Upper lobe of left lung (tissue), 4 donors: ENCODE results near the gene CAPN12.
"Not testable (repeated sequence)": the region's sequence is repeated elsewhere in the genome, so short reads cannot be mapped to it uniquely, and the experiment has no call there.

Experiments
- CTCF ChIP-seq, 6 experiments: fragments of 450-650 bp in 4 of 6; fragments of 200-600 bp in 2 of 6; sonication (generic) in 2 of 6; IDR thresholded peaks; one replicate each; pipeline ENCODE4 v1.5.1; 2016 to 2019; ENCODE audit warnings: antibody characterized with exemption in 6 of 6
- POLR2A ChIP-seq, 4 donors: fragments of 450-650 bp; IDR thresholded peaks; one replicate each; pipeline ENCODE4 v1.5.1; 2016 to 2017; ENCODE audit warnings: antibody characterized with exemption in 4 of 4, mild to moderate bottlenecking in 2 of 4

- TF ChIP-seq POLR2A, CTCF (IDR thresholded peaks at IDR 0.05): not testable (repeated sequence)
Observed at GRCh38 chr19:38782212-38782611, 37.9 kb upstream of the CAPN12 start.
